PFSK-1 (cell line): ENCODE results near the gene RAD21L1.

Experiments used
- FOXP2 ChIP-seq: optimal IDR thresholded peaks from 2 replicates; pipeline ENCODE3; 2011; ENCODE audit warnings: borderline replicate concordance, control low read depth, inconsistent platforms; ENCODE audit not compliant: insufficient read depth; ENCODE audit errors: extremely low read length, extremely low read depth
- POLR2AphosphoS5 ChIP-seq: IDR thresholded peaks from 2 replicates; pipeline ENCODE4 v1.6.1; 2012; ENCODE audit warnings: low read depth, mild to moderate bottlenecking, control low read depth, low read length, moderate library complexity
- SIN3A ChIP-seq: IDR thresholded peaks from 2 replicates; pipeline ENCODE4 v1.6.1; 2012; ENCODE audit warnings: mild to moderate bottlenecking, low read length, moderate library complexity, borderline replicate concordance; ENCODE audit not compliant: insufficient read depth
- TAF1 ChIP-seq: IDR thresholded peaks from 2 replicates; pipeline ENCODE4 v1.6.1; 2012; ENCODE audit warnings: low read length, control low read depth, borderline replicate concordance; ENCODE audit not compliant: insufficient read depth
- TF ChIP-seq, protein P1 (sequence below), 2 experiments: IDR thresholded peaks; 2 replicates each; pipeline versions ENCODE4 v1.6.1 to v1.8.0; 2011 to 2012; ENCODE audit warnings: low read depth in 2 of 2, low read length in 2 of 2, control low read depth in 1 of 2, inconsistent platforms in 1 of 2, mild to moderate bottlenecking in 1 of 2, moderate library complexity in 1 of 2; ENCODE audit not compliant: insufficient read depth in 1 of 2

RAD21L1 gene

DNA sequence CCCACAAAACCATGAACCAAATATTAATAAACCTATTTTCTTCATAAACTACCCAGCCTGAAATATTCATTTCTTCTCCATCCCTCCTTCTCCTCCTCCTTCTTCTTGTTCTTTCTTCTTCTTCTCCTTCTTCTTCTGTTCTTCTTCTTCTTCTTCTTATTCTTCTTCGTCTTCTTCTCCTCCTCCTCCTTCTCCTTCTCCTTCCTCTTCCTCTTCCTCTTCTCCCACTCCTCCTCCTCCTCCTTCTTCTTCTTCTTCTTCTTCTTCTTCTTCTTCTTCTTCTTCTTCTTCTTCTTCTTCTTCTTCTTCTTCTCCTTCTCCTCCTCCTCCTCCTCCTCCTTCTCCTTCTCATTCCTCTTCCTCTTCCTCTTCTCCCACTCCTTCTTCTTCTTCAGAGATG, 36.0 kb upstream of the RAD21L1 start:
- TF ChIP-seq, protein P1, sequence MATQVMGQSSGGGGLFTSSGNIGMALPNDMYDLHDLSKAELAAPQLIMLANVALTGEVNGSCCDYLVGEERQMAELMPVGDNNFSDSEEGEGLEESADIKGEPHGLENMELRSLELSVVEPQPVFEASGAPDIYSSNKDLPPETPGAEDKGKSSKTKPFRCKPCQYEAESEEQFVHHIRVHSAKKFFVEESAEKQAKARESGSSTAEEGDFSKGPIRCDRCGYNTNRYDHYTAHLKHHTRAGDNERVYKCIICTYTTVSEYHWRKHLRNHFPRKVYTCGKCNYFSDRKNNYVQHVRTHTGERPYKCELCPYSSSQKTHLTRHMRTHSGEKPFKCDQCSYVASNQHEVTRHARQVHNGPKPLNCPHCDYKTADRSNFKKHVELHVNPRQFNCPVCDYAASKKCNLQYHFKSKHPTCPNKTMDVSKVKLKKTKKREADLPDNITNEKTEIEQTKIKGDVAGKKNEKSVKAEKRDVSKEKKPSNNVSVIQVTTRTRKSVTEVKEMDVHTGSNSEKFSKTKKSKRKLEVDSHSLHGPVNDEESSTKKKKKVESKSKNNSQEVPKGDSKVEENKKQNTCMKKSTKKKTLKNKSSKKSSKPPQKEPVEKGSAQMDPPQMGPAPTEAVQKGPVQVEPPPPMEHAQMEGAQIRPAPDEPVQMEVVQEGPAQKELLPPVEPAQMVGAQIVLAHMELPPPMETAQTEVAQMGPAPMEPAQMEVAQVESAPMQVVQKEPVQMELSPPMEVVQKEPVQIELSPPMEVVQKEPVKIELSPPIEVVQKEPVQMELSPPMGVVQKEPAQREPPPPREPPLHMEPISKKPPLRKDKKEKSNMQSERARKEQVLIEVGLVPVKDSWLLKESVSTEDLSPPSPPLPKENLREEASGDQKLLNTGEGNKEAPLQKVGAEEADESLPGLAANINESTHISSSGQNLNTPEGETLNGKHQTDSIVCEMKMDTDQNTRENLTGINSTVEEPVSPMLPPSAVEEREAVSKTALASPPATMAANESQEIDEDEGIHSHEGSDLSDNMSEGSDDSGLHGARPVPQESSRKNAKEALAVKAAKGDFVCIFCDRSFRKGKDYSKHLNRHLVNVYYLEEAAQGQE (IDR thresholded peaks at IDR 0.05; ENCODE audit: insufficient read depth in 1 of 2, low read depth in 2 of 2, low read length in 2 of 2): no peak
- no peak for TF ChIP-seq SIN3A
- TF ChIP-seq POLR2AphosphoS5: no peak

DNA sequence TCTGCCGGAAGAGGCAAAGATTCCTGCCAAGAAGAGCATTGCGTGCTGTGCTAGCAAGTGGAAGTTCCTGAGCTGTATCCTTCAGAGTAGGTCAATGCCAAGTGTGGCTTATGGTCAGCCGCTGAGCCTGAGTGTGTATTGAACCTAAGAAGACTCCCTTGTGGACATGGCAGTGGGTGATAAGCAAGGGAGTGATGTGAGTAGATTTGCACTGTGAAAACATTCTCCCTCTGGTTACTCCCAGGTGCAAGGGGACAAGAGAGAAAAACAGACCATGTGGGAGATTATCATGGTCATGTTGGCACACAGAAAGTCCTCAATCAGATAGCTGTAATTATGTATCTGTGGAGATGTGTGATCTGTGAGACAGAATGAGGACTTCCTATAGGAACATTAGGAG, 35.0 kb upstream of the RAD21L1 start:
- TF ChIP-seq TAF1: no peak
- TF ChIP-seq, protein P1 (IDR thresholded peaks at IDR 0.05; ENCODE audit: insufficient read depth in 1 of 2, low read depth in 2 of 2, low read length in 2 of 2): no peak
- no peak for TF ChIP-seq SIN3A
- TF ChIP-seq FOXP2: no peak
- TF ChIP-seq POLR2AphosphoS5: no peak

DNA sequence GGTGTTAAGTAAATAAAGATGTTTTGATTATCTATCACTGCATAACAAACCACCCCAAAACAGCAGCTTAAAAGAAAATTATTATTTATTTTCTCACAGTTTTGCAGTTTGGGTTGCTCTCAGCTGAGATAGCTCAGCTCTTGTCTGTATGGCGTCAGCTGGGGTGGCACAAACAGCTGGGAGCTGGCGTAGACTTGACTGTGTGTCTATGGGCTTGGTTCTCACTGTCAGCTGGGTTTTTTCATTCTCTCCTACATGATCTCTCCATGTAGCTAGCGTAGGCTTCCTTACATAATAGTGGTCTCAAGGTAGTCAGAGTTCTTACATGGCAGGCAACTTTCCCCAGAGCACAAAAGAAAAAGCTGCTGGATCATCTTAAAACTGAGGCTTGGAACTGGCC, 34.5 kb upstream of the RAD21L1 start:
- TF ChIP-seq, protein P1 (IDR thresholded peaks at IDR 0.05; ENCODE audit: insufficient read depth in 1 of 2, low read depth in 2 of 2, low read length in 2 of 2): no peak
- no peak for TF ChIP-seq SIN3A
- no peak for TF ChIP-seq POLR2AphosphoS5
- TF ChIP-seq TAF1: no peak
- TF ChIP-seq FOXP2: no peak

DNA sequence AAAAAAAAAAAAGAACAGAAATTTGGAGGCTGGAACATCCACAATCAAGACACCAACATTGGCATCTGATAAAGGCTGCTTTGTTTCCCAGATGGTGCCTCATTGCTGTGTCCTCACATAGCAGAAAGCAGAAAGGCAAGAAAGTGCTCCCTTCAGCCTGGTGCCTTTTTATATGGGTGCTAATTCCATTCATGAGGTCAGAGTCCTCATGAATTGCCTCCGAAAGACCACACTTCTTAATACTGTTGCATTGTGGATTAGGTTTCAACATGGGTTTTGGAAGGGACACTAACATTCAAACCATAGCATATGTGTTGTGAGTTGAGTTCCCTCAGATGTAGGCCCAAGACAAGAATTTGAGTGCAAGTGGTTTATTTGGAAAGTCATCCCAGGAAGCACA, 30.6 kb upstream of the RAD21L1 start:
- TF ChIP-seq POLR2AphosphoS5 (no peak), SIN3A (no peak), FOXP2 (no peak), TAF1 (no peak)
- TF ChIP-seq, protein P1 (IDR thresholded peaks at IDR 0.05; ENCODE audit: insufficient read depth in 1 of 2, low read depth in 2 of 2, low read length in 2 of 2): no peak

DNA sequence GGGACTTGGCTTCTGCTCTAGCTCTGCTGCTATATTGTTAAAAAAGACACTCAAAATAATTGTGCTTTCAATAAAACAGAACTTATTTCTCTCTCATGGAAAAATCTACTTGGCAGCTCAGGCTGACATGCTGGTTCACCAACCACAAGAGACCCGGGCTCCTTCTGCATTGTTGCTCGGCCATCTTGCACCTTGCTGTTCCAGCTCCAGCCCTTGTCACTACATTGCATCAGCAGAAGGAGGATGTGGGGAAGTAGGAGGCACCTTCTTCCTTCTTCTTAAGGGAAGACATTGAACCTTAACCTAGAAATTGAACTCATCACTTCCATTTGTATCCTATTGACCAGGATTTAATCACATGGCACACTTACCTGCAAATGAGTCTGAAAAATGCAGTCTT, 29.2 kb upstream of the RAD21L1 start:
- TF ChIP-seq, protein P1 (IDR thresholded peaks at IDR 0.05; ENCODE audit: insufficient read depth in 1 of 2, low read depth in 2 of 2, low read length in 2 of 2): no peak
- TF ChIP-seq SIN3A: no peak
- no peak for TF ChIP-seq POLR2AphosphoS5
- TF ChIP-seq TAF1: no peak
- TF ChIP-seq FOXP2: no peak
